ENCODE results near the gene WDFY3. TPM values are rescaled to one million over a fixed set of nuclear protein-coding genes. Genes with fewer than 3 reads are reported as not detected.

WDFY3 gene
- total and polyA plus RNA-seq, 12 donors, result 9.5 to 284 (median 85.0) TPM

DNA sequence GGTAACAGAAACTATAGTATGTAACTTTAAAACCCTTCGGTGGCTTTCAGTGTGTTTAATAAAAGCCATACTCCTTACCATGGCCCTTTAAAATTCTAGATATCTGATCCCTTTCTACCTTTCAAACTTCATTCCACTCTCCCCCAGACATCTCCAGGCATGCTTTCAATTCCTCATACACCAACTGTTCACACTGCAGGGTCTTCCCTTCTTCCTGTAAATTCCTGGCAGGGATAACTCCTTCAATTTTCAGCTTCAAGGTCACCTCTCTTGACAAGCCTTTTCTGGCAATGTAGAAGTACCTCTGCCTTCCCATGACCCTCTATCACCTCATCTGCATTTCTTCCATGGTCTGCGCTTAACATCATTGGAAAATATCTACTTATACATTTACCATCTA is 60.8 kb downstream of the WDFY3 start:
- WGBS, 4 donors, result 96 to 100% (median 97%) methylated on average over 2 of the region's 2 CpGs
- no peaks in the 10 kb centered on the region for H3K36me3 ChIP-seq (replicated peaks in 1 of 2)
- DNase-seq, result no peak
- intact Hi-C loops (cut with DNase I), result no loop called here
- peaks cover 5 to 12% of the 10 kb centered on the region in 2 donors for H3K4me1 ChIP-seq (replicated peaks in 1 of 2)
- no peaks in the 10 kb centered on the region for H3K27me3 ChIP-seq
- no peak overlapping the region for H3K27ac ChIP-seq
- H3K9me3 ChIP-seq (replicated peaks in 1 of 3), result no peaks in the 10 kb centered on the region
- H3K4me3 ChIP-seq, result no peak overlapping the region
- TF ChIP-seq POLR2A (IDR thresholded peaks at IDR 0.05), result no peak
- TF ChIP-seq, protein P1, sequence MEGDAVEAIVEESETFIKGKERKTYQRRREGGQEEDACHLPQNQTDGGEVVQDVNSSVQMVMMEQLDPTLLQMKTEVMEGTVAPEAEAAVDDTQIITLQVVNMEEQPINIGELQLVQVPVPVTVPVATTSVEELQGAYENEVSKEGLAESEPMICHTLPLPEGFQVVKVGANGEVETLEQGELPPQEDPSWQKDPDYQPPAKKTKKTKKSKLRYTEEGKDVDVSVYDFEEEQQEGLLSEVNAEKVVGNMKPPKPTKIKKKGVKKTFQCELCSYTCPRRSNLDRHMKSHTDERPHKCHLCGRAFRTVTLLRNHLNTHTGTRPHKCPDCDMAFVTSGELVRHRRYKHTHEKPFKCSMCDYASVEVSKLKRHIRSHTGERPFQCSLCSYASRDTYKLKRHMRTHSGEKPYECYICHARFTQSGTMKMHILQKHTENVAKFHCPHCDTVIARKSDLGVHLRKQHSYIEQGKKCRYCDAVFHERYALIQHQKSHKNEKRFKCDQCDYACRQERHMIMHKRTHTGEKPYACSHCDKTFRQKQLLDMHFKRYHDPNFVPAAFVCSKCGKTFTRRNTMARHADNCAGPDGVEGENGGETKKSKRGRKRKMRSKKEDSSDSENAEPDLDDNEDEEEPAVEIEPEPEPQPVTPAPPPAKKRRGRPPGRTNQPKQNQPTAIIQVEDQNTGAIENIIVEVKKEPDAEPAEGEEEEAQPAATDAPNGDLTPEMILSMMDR (IDR thresholded peaks at IDR 0.05), result no peak

- H3K27me3 ChIP-seq, result no peaks in the 10 kb centered on the region
- WGBS, 4 donors, result 83 to 100% (median 95%) methylated on average over 3 of the region's 3 CpGs
- H3K4me1 ChIP-seq (replicated peaks in 1 of 2), result peaks cover 0 to 5% of the 10 kb centered on the region in 2 donors
- no peak for DNase-seq
- no peaks in the 10 kb centered on the region for H3K9me3 ChIP-seq (replicated peaks in 1 of 3)
- H3K36me3 ChIP-seq (replicated peaks in 1 of 2), result no peaks in the 10 kb centered on the region
- TF ChIP-seq POLR2A (IDR thresholded peaks at IDR 0.05), result no peak
- H3K4me3 ChIP-seq, result no peak overlapping the region
- intact Hi-C loops (cut with DNase I), result no loop called here
- no peak overlapping the region for H3K27ac ChIP-seq
Observed at GRCh38 chr4:84901740-84902281, 64.7 kb downstream of the WDFY3 start.

DNA sequence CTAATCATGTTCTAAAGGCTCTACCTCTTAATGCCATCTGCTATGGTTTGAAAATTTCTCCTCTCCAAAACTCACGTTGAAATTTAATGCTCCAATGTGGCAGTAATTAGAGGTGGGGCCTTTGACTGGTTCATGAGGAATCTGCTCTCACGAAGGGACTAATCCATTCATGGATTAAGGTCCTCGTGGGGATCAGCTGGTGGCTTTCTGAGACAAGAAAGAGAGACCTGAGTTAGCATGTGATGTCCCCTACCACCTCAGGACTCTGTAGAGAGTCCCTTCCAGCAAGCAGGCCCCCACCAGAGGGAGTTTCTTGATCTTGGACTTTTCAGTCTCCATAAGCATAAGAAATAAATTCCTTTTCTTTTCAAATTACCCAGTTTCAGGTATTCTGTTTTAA is 65.3 kb downstream of the WDFY3 start:
- Histone ChIP-seq H3K36me3 (replicated peaks in 1 of 2) (no peaks in the 10 kb centered on the region), H3K4me1 (replicated peaks in 1 of 2) (peaks cover 0 to 5% of the 10 kb centered on the region in 2 donors), H3K27ac (no peak overlapping the region), H3K9me3 (replicated peaks in 1 of 3) (no peaks in the 10 kb centered on the region), H3K27me3 (no peaks in the 10 kb centered on the region), H3K4me3 (no peak overlapping the region)
- no peak for DNase-seq
- intact Hi-C loops (cut with DNase I), result no loop called here
- TF ChIP-seq, protein P1 (IDR thresholded peaks at IDR 0.05), result no peak
- TF ChIP-seq POLR2A (IDR thresholded peaks at IDR 0.05), result no peak
- WGBS, 4 donors, result 73 to 87% (median 81%) methylated on average over 3 of the region's 3 CpGs

- no peaks in the 10 kb centered on the region for H3K9me3 ChIP-seq (replicated peaks in 1 of 3)
- intact Hi-C loops (cut with DNase I), result no loop called here
- no peaks in the 10 kb centered on the region for H3K27me3 ChIP-seq
- no peak overlapping the region for H3K27ac ChIP-seq
- TF ChIP-seq, protein P1 (IDR thresholded peaks at IDR 0.05), result no peak
- TF ChIP-seq POLR2A (IDR thresholded peaks at IDR 0.05), result no peak
- DNase-seq, result no peak
- H3K4me3 ChIP-seq, result no peak overlapping the region
- H3K4me1 ChIP-seq (replicated peaks in 1 of 2), result no peaks in the 10 kb centered on the region
- WGBS, 4 donors, result 94 to 98% (median 98%) methylated on average over 3 of the region's 3 CpGs
- no peaks in the 10 kb centered on the region for H3K36me3 ChIP-seq (replicated peaks in 1 of 2)
Observed at GRCh38 chr4:84899616-84900015, 66.9 kb downstream of the WDFY3 start.

DNA sequence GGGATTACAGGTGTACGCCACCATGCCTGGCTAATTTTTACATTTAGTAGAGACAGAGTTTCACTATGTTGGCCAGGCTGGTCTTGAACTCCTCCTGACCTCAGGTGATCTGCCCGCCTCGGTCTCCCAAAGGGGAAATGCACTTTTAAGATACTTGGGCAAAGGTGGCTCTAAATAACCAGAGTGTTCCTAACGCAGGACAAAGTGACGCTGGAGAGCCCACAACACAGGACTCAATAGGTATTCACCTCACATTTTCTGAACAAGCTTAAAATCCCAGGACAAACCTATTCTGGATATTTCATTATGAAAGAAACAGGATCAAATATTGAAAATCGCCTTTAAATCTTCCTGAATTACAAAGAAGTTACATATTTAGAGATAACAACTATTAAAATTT is 69.0 kb downstream of the WDFY3 start:
- H3K36me3 ChIP-seq (replicated peaks in 1 of 2), result no peaks in the 10 kb centered on the region
- intact Hi-C loops (cut with DNase I), result no loop called here
- 94 to 98% (median 97%) methylated on average over 6 of the region's 6 CpGs for WGBS, 4 donors
- no peaks in the 10 kb centered on the region for H3K27me3 ChIP-seq
- H3K4me1 ChIP-seq (replicated peaks in 1 of 2), result no peaks in the 10 kb centered on the region
- H3K27ac ChIP-seq, result no peak overlapping the region
- H3K9me3 ChIP-seq (replicated peaks in 1 of 3), result no peaks in the 10 kb centered on the region
- DNase-seq, result no peak
- no peak for TF ChIP-seq POLR2A (IDR thresholded peaks at IDR 0.05)
- TF ChIP-seq, protein P1 (IDR thresholded peaks at IDR 0.05), result no peak
- H3K4me3 ChIP-seq, result no peak overlapping the region
